ENCODE data around the gene ENGASE. TPM values are rescaled to one million over a fixed set of nuclear protein-coding genes. Genes with fewer than 3 reads are reported as not detected.

The ENGASE gene
- total RNA-seq, 1 experiment from 2014 or later = 34.5 TPM

GRCh38 chr17:79046197-79046915 is 28.3 kb upstream of the ENGASE start:
- Histone ChIP-seq H3K27me3 (ENCODE audit: low read length) (no peaks in the 10 kb centered on the region), H3K9me3 (ENCODE audit: low read length) (no peaks in the 10 kb centered on the region), H3K4me1 (ENCODE audit: insufficient read depth, low read length) (peaks cover 5% of the 10 kb centered on the region; the same call in 1 of the 2 replicates), H3F3A (ENCODE audit: low read length, unreplicated experiment) (no peaks in the 10 kb centered on the region), H4K20me1 (ENCODE audit: low read length) (no peaks in the 10 kb centered on the region), H2AFZ (ENCODE audit: low read length) (0 out of 2 replicates have a peak overlapping the region, but pooled peaks have one; percentile 4), H3K4me2 (ENCODE audit: low read length) (no peak overlapping the region), H3K4me3 (ENCODE audit: low read length) (no peak overlapping the region), H3K27ac (ENCODE audit: low read length) (no peak overlapping the region), H3K79me2 (ENCODE audit: low read length) (no peaks in the 10 kb centered on the region), H3K9ac (ENCODE audit: low read length) (no peak overlapping the region), H3K9me2 (replicated peaks; ENCODE audit: low read length) (no peaks in the 10 kb centered on the region), H3K36me3 (ENCODE audit: low read depth, low read length) (no peaks in the 10 kb centered on the region)
- TF ChIP-seq, protein P1, sequence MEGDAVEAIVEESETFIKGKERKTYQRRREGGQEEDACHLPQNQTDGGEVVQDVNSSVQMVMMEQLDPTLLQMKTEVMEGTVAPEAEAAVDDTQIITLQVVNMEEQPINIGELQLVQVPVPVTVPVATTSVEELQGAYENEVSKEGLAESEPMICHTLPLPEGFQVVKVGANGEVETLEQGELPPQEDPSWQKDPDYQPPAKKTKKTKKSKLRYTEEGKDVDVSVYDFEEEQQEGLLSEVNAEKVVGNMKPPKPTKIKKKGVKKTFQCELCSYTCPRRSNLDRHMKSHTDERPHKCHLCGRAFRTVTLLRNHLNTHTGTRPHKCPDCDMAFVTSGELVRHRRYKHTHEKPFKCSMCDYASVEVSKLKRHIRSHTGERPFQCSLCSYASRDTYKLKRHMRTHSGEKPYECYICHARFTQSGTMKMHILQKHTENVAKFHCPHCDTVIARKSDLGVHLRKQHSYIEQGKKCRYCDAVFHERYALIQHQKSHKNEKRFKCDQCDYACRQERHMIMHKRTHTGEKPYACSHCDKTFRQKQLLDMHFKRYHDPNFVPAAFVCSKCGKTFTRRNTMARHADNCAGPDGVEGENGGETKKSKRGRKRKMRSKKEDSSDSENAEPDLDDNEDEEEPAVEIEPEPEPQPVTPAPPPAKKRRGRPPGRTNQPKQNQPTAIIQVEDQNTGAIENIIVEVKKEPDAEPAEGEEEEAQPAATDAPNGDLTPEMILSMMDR (conservative IDR thresholded peaks at IDR 0.05; ENCODE audit: low read depth, low read length) = no peak
- no peak for TF ChIP-seq EZH2phosphoT487 (IDR thresholded peaks at IDR 0.05; ENCODE audit: borderline replicate concordance, low read length)
- ChIA-PET POLR2A (ENCODE audit: unreplicated experiment) (no interaction called here), CTCF (interaction anchor here (0.6 to 1.7 kb wide), 7 partner anchors 10 to 346 kb away, joined by 3 to 22 read pairs (median 4); partner anchors contain the start of gene LGALS3BP)
- DNase-seq (no peak), ATAC-seq (no peak)
- BruUV-seq (replicated peaks) = no TSS peak
- intact Hi-C loops (cut with micrococcal nuclease) = loop anchor here (1.0 kb wide), 2 partner anchors 27 to 36 kb away; no protein-coding TSS in a partner anchor

DNA sequence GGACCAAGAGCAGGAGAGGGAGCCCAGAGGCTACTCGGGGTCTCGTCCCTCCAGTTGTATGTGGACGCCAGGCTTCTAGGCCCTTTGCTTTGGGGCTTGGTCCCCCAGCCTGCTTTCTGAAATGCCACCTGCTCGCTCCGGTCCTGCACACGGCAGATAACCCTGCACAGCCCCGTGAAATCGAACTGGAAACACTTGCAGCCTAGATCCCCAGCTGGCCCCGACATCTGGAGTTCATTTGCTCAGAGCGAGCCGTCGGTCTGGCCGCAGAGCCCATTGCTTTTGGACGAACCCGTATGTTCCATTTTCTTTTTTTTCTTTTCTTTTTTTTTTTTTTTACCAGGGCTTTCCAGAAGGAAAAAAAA is 27.7 kb upstream of the ENGASE start:
- no peaks in the 10 kb centered on the region for H3K79me2 ChIP-seq (ENCODE audit: low read length)
- H3K27me3 ChIP-seq (ENCODE audit: low read length) = no peaks in the 10 kb centered on the region
- TF ChIP-seq, protein P1 (conservative IDR thresholded peaks at IDR 0.05; ENCODE audit: low read depth, low read length) = no peak
- TF ChIP-seq EZH2 (IDR thresholded peaks at IDR 0.05; ENCODE audit: low read length, unreplicated experiment) (no peak), EZH2phosphoT487 (IDR thresholded peaks at IDR 0.05; ENCODE audit: borderline replicate concordance, low read length) (no peak)
- no peak overlapping the region for H3K9ac ChIP-seq (ENCODE audit: low read length)
- H3K9me2 ChIP-seq (replicated peaks; ENCODE audit: low read length) = no peaks in the 10 kb centered on the region
- intact Hi-C loops (cut with micrococcal nuclease) = loop anchor here (1.0 kb wide), 2 partner anchors 28 to 35 kb away; no protein-coding TSS in a partner anchor
- DNase-seq (no peak), ATAC-seq (no peak)
- ChIA-PET POLR2A (ENCODE audit: unreplicated experiment) (no interaction called here), CTCF (no interaction called here)
- no TSS peak for BruUV-seq (replicated peaks)
- H2AFZ ChIP-seq (ENCODE audit: low read length) = no peak overlapping the region
- H3F3A ChIP-seq (ENCODE audit: low read length, unreplicated experiment) = no peaks in the 10 kb centered on the region
- H4K20me1 ChIP-seq (ENCODE audit: low read length) = no peaks in the 10 kb centered on the region
- no peak overlapping the region for H3K27ac ChIP-seq (ENCODE audit: low read length)
- no peaks in the 10 kb centered on the region for H3K36me3 ChIP-seq (ENCODE audit: low read depth, low read length)
- peaks cover 4% of the 10 kb centered on the region; the same call in 1 of the 2 replicates for H3K4me1 ChIP-seq (ENCODE audit: insufficient read depth, low read length)
- no peak overlapping the region for H3K4me2 ChIP-seq (ENCODE audit: low read length)
- H3K9me3 ChIP-seq (ENCODE audit: low read length) = no peaks in the 10 kb centered on the region
- H3K4me3 ChIP-seq (ENCODE audit: low read length) = no peak overlapping the region

GRCh38 chr17:79047291-79047920 is 27.2 kb upstream of the ENGASE start:
- Histone ChIP-seq H3K9me2 (replicated peaks; ENCODE audit: low read length) (no peaks in the 10 kb centered on the region), H4K20me1 (ENCODE audit: low read length) (no peaks in the 10 kb centered on the region), H3K9me3 (ENCODE audit: low read length) (no peaks in the 10 kb centered on the region), H3K9ac (ENCODE audit: low read length) (no peak overlapping the region), H3F3A (ENCODE audit: low read length, unreplicated experiment) (no peaks in the 10 kb centered on the region), H3K27ac (ENCODE audit: low read length) (no peak overlapping the region), H2AFZ (ENCODE audit: low read length) (no peak overlapping the region), H3K27me3 (ENCODE audit: low read length) (no peaks in the 10 kb centered on the region), H3K79me2 (ENCODE audit: low read length) (no peaks in the 10 kb centered on the region), H3K4me2 (ENCODE audit: low read length) (no peak overlapping the region), H3K4me1 (ENCODE audit: insufficient read depth, low read length) (no peaks in the 10 kb centered on the region), H3K36me3 (ENCODE audit: low read depth, low read length) (no peaks in the 10 kb centered on the region), H3K4me3 (ENCODE audit: low read length) (no peak overlapping the region)
- BruUV-seq (replicated peaks) = TSS peak; percentile 28
- intact Hi-C loops (cut with micrococcal nuclease) = no loop called here
- TF ChIP-seq EZH2phosphoT487 (IDR thresholded peaks at IDR 0.05; ENCODE audit: borderline replicate concordance, low read length) (no peak), EZH2 (IDR thresholded peaks at IDR 0.05; ENCODE audit: low read length, unreplicated experiment) (no peak)
- TF ChIP-seq, protein P1 (conservative IDR thresholded peaks at IDR 0.05; ENCODE audit: low read depth, low read length) = no peak
- CTCF ChIA-PET = no interaction called here
- POLR2A ChIA-PET (ENCODE audit: unreplicated experiment) = no interaction called here
- ATAC-seq (no peak), DNase-seq (no peak)

Measured in PC-3 (cell line).